SK-N-SH (cell line): ENCODE data around the gene PARP14. TPM values are rescaled to one million over a fixed set of nuclear protein-coding genes. Genes with fewer than 3 reads are reported as not detected.

Source experiments
- CTCF ChIA-PET: fragments of 300-600, 350-600 bp; formaldehyde crosslinking; extraction: SDS; loops from one replicate; lab custom pipeline; 2021; lab: Yijun Ruan, JAX
- POLR2A ChIA-PET: fragments of 350-600 bp; sonication (Branson Sonifier 250); formaldehyde crosslinking; extraction: SDS; loops from one replicate; lab custom pipeline; 2020; ENCODE audit warnings: antibody characterized with exemption, inconsistent platforms; lab: Yijun Ruan, JAX
- DNase-seq: peaks from one replicate; pipeline ENCODE4 v3.0.0; 2012
- H2AFZ ChIP-seq: fragments of 200-600 bp; sonication (generic); 2 replicates; pipeline ENCODE4 v1.8.1; 2016; ENCODE audit warnings: antibody characterized with exemption, mild to moderate bottlenecking, low read depth
- H3F3A ChIP-seq: fragments of 200-600 bp; sonication (generic); replicated peaks from 2 replicates; pipeline ENCODE3; 2016; ENCODE audit warnings: antibody characterized with exemption, mild to moderate bottlenecking; ENCODE audit not compliant: insufficient read depth
- H3K27ac ChIP-seq, 2 experiments: fragments of 200-500 bp in 1 of 2; fragments of 200-600 bp in 1 of 2; sonication (Bioruptor generic) in 1 of 2; sonication (generic), shearing (Covaris generic) in 1 of 2; 2 replicates each; pipeline versions ENCODE4 v1.5.1 to v1.6.1; 2014 to 2016; ENCODE audit warnings: low read depth in 2 of 2, inconsistent platforms in 1 of 2, low read length in 1 of 2, mild to moderate bottlenecking in 1 of 2, mixed read lengths in 1 of 2
- H3K27me3 ChIP-seq: fragments of 200-600 bp; sonication (generic), shearing (Covaris generic); 2 replicates; pipeline ENCODE4 v1.6.1; 2016; ENCODE audit warnings: mixed run types; ENCODE audit not compliant: insufficient read depth
- H3K36me3 ChIP-seq, 2 experiments: fragments of 200-500 bp in 1 of 2; fragments of 200-600 bp in 1 of 2; sonication (Bioruptor generic) in 1 of 2; sonication (generic) in 1 of 2; replicated peaks in 1 of 2; 2 replicates each; pipeline versions ENCODE3 to v1.5.1; 2014 to 2016; ENCODE audit warnings: low read length in 1 of 2, mild to moderate bottlenecking in 1 of 2; ENCODE audit not compliant: insufficient read depth in 2 of 2, control insufficient read depth in 1 of 2
- H3K4me1 ChIP-seq, 2 experiments: fragments of 200-500 bp in 1 of 2; fragments of 200-600 bp in 1 of 2; sonication (Bioruptor generic) in 1 of 2; sonication (generic), shearing (Covaris generic) in 1 of 2; 2 replicates each; pipeline versions ENCODE4 v1.5.1 to v1.6.1; 2014 to 2016; ENCODE audit warnings: low read depth in 1 of 2, low read length in 1 of 2, mixed run types in 1 of 2; ENCODE audit not compliant: insufficient read depth in 2 of 2, control insufficient read depth in 1 of 2
- H3K4me2 ChIP-seq: fragments of 200-600 bp; sonication (generic), shearing (Covaris generic); 2 replicates; pipeline ENCODE4 v1.6.1; 2017; ENCODE audit warnings: mixed run types
- H3K4me3 ChIP-seq, 2 experiments: fragments of 200-500 bp in 1 of 2; fragments of 200-600 bp in 1 of 2; sonication (Bioruptor generic) in 1 of 2; sonication (generic), shearing (Covaris generic) in 1 of 2; 2 replicates each; pipeline versions ENCODE4 v1.5.1 to v1.8.1; 2014 to 2016; ENCODE audit warnings: low read depth in 2 of 2, inconsistent platforms in 1 of 2, low read length in 1 of 2, mild to moderate bottlenecking in 1 of 2, mixed read lengths in 1 of 2, moderate library complexity in 1 of 2
- H3K79me2 ChIP-seq: fragments of 200-600 bp; sonication (generic); 2 replicates; pipeline ENCODE4 v1.8.1; 2017; ENCODE audit warnings: mild to moderate bottlenecking; ENCODE audit not compliant: insufficient read depth
- H3K9ac ChIP-seq: fragments of 200-600 bp; sonication (generic); 2 replicates; pipeline ENCODE4 v1.6.1; 2017; ENCODE audit warnings: mixed run types
- H3K9me2 ChIP-seq: fragments of 200-600 bp; sonication (generic); 2 replicates; pipeline ENCODE4 v1.6.1; 2017; ENCODE audit warnings: mixed run types
- H3K9me3 ChIP-seq: fragments of 200-600 bp; sonication (generic); 2 replicates; pipeline ENCODE4 v1.6.1; 2017; ENCODE audit warnings: mixed run types, mild to moderate bottlenecking, moderate library complexity
- H4K20me1 ChIP-seq: fragments of 200-600 bp; sonication (generic); 2 replicates; pipeline ENCODE4 v1.6.1; 2017; ENCODE audit warnings: mild to moderate bottlenecking, mixed run types; ENCODE audit not compliant: insufficient read depth
- ELF1 ChIP-seq: IDR thresholded peaks from 2 replicates; pipeline ENCODE4 v1.4.0; 2012
- EP300 ChIP-seq, 2 experiments: IDR thresholded peaks; 2 replicates each; pipeline versions ENCODE4 v1.4.0 to v1.6.1; 2012; ENCODE audit warnings: borderline replicate concordance in 1 of 2, low read depth in 1 of 2, low read length in 1 of 2
- EZH2phosphoT487 ChIP-seq: fragments of 200-600 bp; sonication (generic); IDR thresholded peaks from 2 replicates; pipeline ENCODE4 v1.6.1; 2017; ENCODE audit warnings: low read depth, mixed run types, mild to moderate bottlenecking, antibody characterized with exemption, moderate library complexity, borderline replicate concordance
- FOSL2 ChIP-seq: IDR thresholded peaks from 2 replicates; pipeline ENCODE4 v1.4.0; 2012; ENCODE audit warnings: low read depth, mild to moderate bottlenecking, moderate library complexity, borderline replicate concordance
- FOXJ3 ChIP-seq: sonication (generic); formaldehyde crosslinking; IDR thresholded peaks from 2 replicates; pipeline ENCODE4 v1.5.1; 2020; ENCODE audit warnings: mild to moderate bottlenecking, missing genetic modification reagents
- GABPA ChIP-seq: IDR thresholded peaks from 2 replicates; pipeline ENCODE4 v1.4.0; 2012; ENCODE audit warnings: low read depth, mild to moderate bottlenecking
- MXI1 ChIP-seq: IDR thresholded peaks from 2 replicates; pipeline ENCODE4 v1.6.1; 2012; ENCODE audit warnings: mild to moderate bottlenecking, low read depth, low read length, improper control_type of control experiment
- PBX3 ChIP-seq: IDR thresholded peaks from 2 replicates; pipeline ENCODE4; 2012
- RCOR1 ChIP-seq: fragments of 150-350 bp; IDR thresholded peaks from 2 replicates; pipeline ENCODE4 v1.6.1; 2017; ENCODE audit warnings: antibody characterized with exemption, low read length
- RFX5 ChIP-seq: IDR thresholded peaks from 2 replicates; pipeline ENCODE4 v1.6.1; 2012; ENCODE audit warnings: mild to moderate bottlenecking, improper control_type of control experiment, low read length
- SMC3 ChIP-seq: IDR thresholded peaks from 2 replicates; pipeline ENCODE4 v1.6.1; 2012; ENCODE audit warnings: low read depth, low read length, improper control_type of control experiment
- TAF1 ChIP-seq: IDR thresholded peaks from 2 replicates; pipeline ENCODE4 v1.6.1; 2012; ENCODE audit warnings: low read depth, mild to moderate bottlenecking, low read length, moderate library complexity, borderline replicate concordance
- TCF12 ChIP-seq: IDR thresholded peaks from 2 replicates; pipeline ENCODE4 v1.4.0; 2012
- USF1 ChIP-seq: IDR thresholded peaks from 2 replicates; pipeline ENCODE4 v1.4.0; 2012; ENCODE audit warnings: low read depth, borderline replicate concordance
- USF2 ChIP-seq: fragments of 150-350 bp; IDR thresholded peaks from 2 replicates; pipeline ENCODE4 v1.6.1; 2017; ENCODE audit warnings: antibody characterized with exemption, low read length, low read depth, borderline replicate concordance
- ZBTB33 ChIP-seq: IDR thresholded peaks from 2 replicates; pipeline ENCODE4 v1.4.0; 2012; ENCODE audit warnings: low read depth, borderline replicate concordance
- WGBS: methylation state at CpG from one replicate; pipeline ENCODE4 v1.1.6; 2017; ENCODE audit warnings: low lambda C conversion rate; 5-methylcytosine and 5-hydroxymethylcytosine counted together
- polyA plus RNA-seq, 3 experiments: library from polyadenylated mRNA; depleted of rRNA; stranded (reverse); fragments of >200 nt; gene quantifications; 2 replicates each; pipeline ENCODE4 v1.2.3, GENCODE V29; 2012

Gene PARP14
- polyA plus RNA-seq, 1 of the 3 experiments (the other 2 are of a cell fraction), result 9.2 TPM

GRCh38 chr3:122692674-122693073 is 12.0 kb downstream of the PARP14 start:
- no peaks in the 10 kb centered on the region for H3K9me3 ChIP-seq
- no peak overlapping the region for H3K4me2 ChIP-seq
- DNase-seq, result no peak
- no peak overlapping the region for H2AFZ ChIP-seq
- ChIA-PET POLR2A (no interaction called here), CTCF (interaction anchor here (0.7 kb wide), 1 partner anchor 277 kb away, joined by 3 read pairs; the partner anchor contains the start of gene WDR5B)
- H3F3A ChIP-seq, result no peaks in the 10 kb centered on the region
- peaks cover 16 to 36% of the 10 kb centered on the region in 2 experiments for H3K36me3 ChIP-seq
- no peaks in the 10 kb centered on the region for H3K9me2 ChIP-seq
- H3K79me2 ChIP-seq, result no peaks in the 10 kb centered on the region
- H4K20me1 ChIP-seq, result no peaks in the 10 kb centered on the region
- H3K27me3 ChIP-seq, result no peaks in the 10 kb centered on the region
- no peak overlapping the region for H3K9ac ChIP-seq
- no peaks in the 10 kb centered on the region for H3K4me1 ChIP-seq
- H3K27ac ChIP-seq, result no peak overlapping the region
- no peak overlapping the region for H3K4me3 ChIP-seq
- TF ChIP-seq USF1, result no peak
- TF ChIP-seq FOXJ3, result no peak
- TF ChIP-seq FOSL2, result no peak
- TF ChIP-seq PBX3, result no peak
- no peak for TF ChIP-seq EZH2phosphoT487
- TF ChIP-seq SMC3, result no peak
- no peak for TF ChIP-seq USF2
- no peak for TF ChIP-seq RCOR1
- TF ChIP-seq ZBTB33, result no peak
- no peak for TF ChIP-seq TCF12
- no peak for TF ChIP-seq RFX5
- no peak for TF ChIP-seq MXI1
- TF ChIP-seq GABPA, result no peak
- no peak for TF ChIP-seq EP300 (IDR thresholded peaks at IDR 0.05; ENCODE audit: borderline replicate concordance in 1 of 2, low read depth in 1 of 2, low read length in 1 of 2)
- no peak for TF ChIP-seq ELF1
- no peak for TF ChIP-seq TAF1
- 97% methylated on average over 3 of the region's 3 CpGs for WGBS
